ENCODE measurements around the gene DMAC2L.

The DMAC2L gene

DNA sequence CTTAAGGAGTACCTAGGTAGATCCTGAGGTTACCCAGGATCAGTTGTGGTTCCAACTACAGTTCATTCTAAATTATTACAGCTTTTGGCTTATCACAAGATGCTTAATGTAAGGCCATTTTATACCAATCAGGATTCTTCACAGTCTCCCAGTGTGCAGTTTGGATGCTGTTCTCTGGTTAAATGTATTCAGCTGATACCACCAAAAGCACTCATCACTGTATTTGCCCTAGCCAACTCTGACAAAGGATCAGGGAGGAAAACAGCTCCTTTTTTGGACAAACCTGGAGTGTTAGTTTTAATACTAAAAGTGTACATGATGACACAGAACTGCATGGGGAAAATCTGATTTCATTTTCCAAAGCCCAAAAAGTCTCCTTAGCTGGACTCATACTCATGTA is 19.5 kb downstream of the DMAC2L start:
- no peak overlapping the region for H3K4me2 ChIP-seq (ENCODE audit: low read depth, low read length, poor library complexity, severe bottlenecking)
- H3K27me3 ChIP-seq (ENCODE audit: low read length), result no peaks in the 10 kb centered on the region
- no peak overlapping the region for H3K4me3 ChIP-seq (ENCODE audit: insufficient read depth, low read length, poor library complexity, severe bottlenecking)
- H3K36me3 ChIP-seq (ENCODE audit: low read length), result 0 out of 2 replicates have a peak, but pooled peaks cover 8% of the 10 kb centered on the region
- H3K9me2 ChIP-seq (replicated peaks; ENCODE audit: insufficient read depth, low read length), result no peaks in the 10 kb centered on the region
- H4K20me1 ChIP-seq (ENCODE audit: low read depth, low read length), result no peaks in the 10 kb centered on the region
- H3K79me2 ChIP-seq (ENCODE audit: insufficient read depth, low read length), result no peaks in the 10 kb centered on the region
- no peak overlapping the region for H3K27ac ChIP-seq (ENCODE audit: low read depth, low read length)
- H3F3A ChIP-seq (ENCODE audit: insufficient read depth), result no peaks in the 10 kb centered on the region
- H2AFZ ChIP-seq (ENCODE audit: low read depth, low read length, severe bottlenecking), result no peak overlapping the region
- no peaks in the 10 kb centered on the region for H3K9me3 ChIP-seq (ENCODE audit: insufficient read depth, low read length)
- TF ChIP-seq, protein P1, sequence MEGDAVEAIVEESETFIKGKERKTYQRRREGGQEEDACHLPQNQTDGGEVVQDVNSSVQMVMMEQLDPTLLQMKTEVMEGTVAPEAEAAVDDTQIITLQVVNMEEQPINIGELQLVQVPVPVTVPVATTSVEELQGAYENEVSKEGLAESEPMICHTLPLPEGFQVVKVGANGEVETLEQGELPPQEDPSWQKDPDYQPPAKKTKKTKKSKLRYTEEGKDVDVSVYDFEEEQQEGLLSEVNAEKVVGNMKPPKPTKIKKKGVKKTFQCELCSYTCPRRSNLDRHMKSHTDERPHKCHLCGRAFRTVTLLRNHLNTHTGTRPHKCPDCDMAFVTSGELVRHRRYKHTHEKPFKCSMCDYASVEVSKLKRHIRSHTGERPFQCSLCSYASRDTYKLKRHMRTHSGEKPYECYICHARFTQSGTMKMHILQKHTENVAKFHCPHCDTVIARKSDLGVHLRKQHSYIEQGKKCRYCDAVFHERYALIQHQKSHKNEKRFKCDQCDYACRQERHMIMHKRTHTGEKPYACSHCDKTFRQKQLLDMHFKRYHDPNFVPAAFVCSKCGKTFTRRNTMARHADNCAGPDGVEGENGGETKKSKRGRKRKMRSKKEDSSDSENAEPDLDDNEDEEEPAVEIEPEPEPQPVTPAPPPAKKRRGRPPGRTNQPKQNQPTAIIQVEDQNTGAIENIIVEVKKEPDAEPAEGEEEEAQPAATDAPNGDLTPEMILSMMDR (IDR thresholded peaks at IDR 0.05; ENCODE audit: insufficient read depth, low read length, poor library complexity, severe bottlenecking), result no peak
- no peak for TF ChIP-seq EZH2phosphoT487 (conservative IDR thresholded peaks at IDR 0.05; ENCODE audit: low read length)
- H3K9ac ChIP-seq (ENCODE audit: low read length), result no peak overlapping the region

DNA sequence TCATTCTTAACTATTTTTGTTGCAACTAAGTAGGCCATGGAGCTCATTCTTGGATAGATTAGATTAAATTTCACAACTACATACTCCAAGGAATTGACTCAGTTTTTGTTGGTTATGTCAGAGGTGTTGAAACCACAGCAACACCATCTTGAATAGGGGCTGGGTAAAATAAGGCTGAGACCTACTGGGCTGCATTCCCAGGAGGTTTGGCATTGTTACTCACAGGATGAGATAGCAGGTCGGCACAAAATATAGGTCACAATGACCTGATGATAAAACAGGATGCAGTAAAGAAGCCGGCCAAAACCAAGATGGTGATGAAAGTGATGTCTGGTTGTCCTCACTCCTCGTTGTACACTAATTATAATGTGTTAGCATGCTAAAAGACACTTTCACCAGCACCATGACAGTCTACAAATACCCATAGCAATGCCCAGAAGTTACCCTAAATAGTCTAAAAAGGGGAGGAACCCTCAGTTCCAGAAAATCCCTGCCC is 20.9 kb downstream of the DMAC2L start:
- TF ChIP-seq, protein P1 (IDR thresholded peaks at IDR 0.05; ENCODE audit: insufficient read depth, low read length, poor library complexity, severe bottlenecking), result no peak
- no peak for TF ChIP-seq EZH2phosphoT487 (conservative IDR thresholded peaks at IDR 0.05; ENCODE audit: low read length)
- no peaks in the 10 kb centered on the region for H3K27me3 ChIP-seq (ENCODE audit: low read length)
- no peak overlapping the region for H3K4me2 ChIP-seq (ENCODE audit: low read depth, low read length, poor library complexity, severe bottlenecking)
- H3K4me3 ChIP-seq (ENCODE audit: insufficient read depth, low read length, poor library complexity, severe bottlenecking), result no peak overlapping the region
- H3F3A ChIP-seq (ENCODE audit: insufficient read depth), result no peaks in the 10 kb centered on the region
- no peak overlapping the region for H2AFZ ChIP-seq (ENCODE audit: low read depth, low read length, severe bottlenecking)
- H4K20me1 ChIP-seq (ENCODE audit: low read depth, low read length), result no peaks in the 10 kb centered on the region
- H3K79me2 ChIP-seq (ENCODE audit: insufficient read depth, low read length), result no peaks in the 10 kb centered on the region
- no peaks in the 10 kb centered on the region for H3K9me2 ChIP-seq (replicated peaks; ENCODE audit: insufficient read depth, low read length)
- no peaks in the 10 kb centered on the region for H3K9me3 ChIP-seq (ENCODE audit: insufficient read depth, low read length)
- H3K27ac ChIP-seq (ENCODE audit: low read depth, low read length), result no peak overlapping the region
- 0 out of 2 replicates have a peak, but pooled peaks cover 2% of the 10 kb centered on the region for H3K36me3 ChIP-seq (ENCODE audit: low read length)
- H3K9ac ChIP-seq (ENCODE audit: low read length), result no peak overlapping the region

DNA sequence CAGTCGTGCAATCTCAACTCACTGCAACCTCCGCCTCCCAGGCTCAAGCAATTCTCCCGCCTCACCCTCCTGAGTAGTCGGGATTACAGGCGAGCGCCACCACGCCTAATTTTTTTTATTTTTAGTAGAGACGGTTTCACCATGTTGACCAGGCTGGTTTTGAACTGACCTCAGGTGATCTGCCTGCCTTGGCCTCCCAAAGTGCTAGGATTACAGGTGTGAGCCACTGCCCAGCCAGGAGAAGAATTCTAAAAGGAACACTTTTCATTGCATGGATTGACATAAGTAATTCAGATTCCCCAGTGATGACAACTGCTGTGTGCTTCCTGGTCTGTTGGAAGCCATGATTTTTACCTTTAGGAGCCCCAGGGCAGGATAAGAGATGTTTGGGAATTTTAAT is 22.1 kb downstream of the DMAC2L start:
- Histone ChIP-seq H3K36me3 (ENCODE audit: low read length) (no peaks in the 10 kb centered on the region), H3K79me2 (ENCODE audit: insufficient read depth, low read length) (no peaks in the 10 kb centered on the region), H3K27me3 (ENCODE audit: low read length) (no peaks in the 10 kb centered on the region), H4K20me1 (ENCODE audit: low read depth, low read length) (no peaks in the 10 kb centered on the region), H3K9me2 (replicated peaks; ENCODE audit: insufficient read depth, low read length) (no peaks in the 10 kb centered on the region), H3K4me2 (ENCODE audit: low read depth, low read length, poor library complexity, severe bottlenecking) (no peak overlapping the region), H3K9ac (ENCODE audit: low read length) (no peak overlapping the region), H3F3A (ENCODE audit: insufficient read depth) (no peaks in the 10 kb centered on the region), H3K27ac (ENCODE audit: low read depth, low read length) (no peak overlapping the region), H3K4me3 (ENCODE audit: insufficient read depth, low read length, poor library complexity, severe bottlenecking) (no peak overlapping the region), H2AFZ (ENCODE audit: low read depth, low read length, severe bottlenecking) (no peak overlapping the region), H3K9me3 (ENCODE audit: insufficient read depth, low read length) (no peaks in the 10 kb centered on the region)
- TF ChIP-seq, protein P1 (IDR thresholded peaks at IDR 0.05; ENCODE audit: insufficient read depth, low read length, poor library complexity, severe bottlenecking), result no peak
- TF ChIP-seq EZH2phosphoT487 (conservative IDR thresholded peaks at IDR 0.05; ENCODE audit: low read length), result no peak
